Sigmoid colon (tissue), 7 donors: ENCODE results near the gene LGALS3. TPM values are rescaled to one million over a fixed set of nuclear protein-coding genes. Genes with fewer than 3 reads are reported as not detected.

Experiments
- DNase-seq: peaks from one replicate; pipeline ENCODE4 v3.0.0-alpha.2; 2019
- H3K27ac ChIP-seq, 4 donors: fragments of 200-600 bp; sonication (generic); one replicate each; pipeline ENCODE4 v1.5.1; 2016 to 2019; ENCODE audit warnings: mild to moderate bottlenecking in 1 of 4
- H3K27me3 ChIP-seq, 3 donors: fragments of 200-600 bp; sonication (generic); one replicate each; pipeline ENCODE4 v1.5.1; 2019; ENCODE audit warnings: mild to moderate bottlenecking in 1 of 3
- H3K36me3 ChIP-seq, 4 donors: fragments of 200-600 bp; sonication (generic); one replicate each; pipeline ENCODE4 v1.5.1; 2016 to 2019
- H3K4me1 ChIP-seq, 4 donors: fragments of 200-600 bp; sonication (generic); one replicate each; pipeline ENCODE4 v1.5.1; 2017 to 2019
- H3K4me3 ChIP-seq, 4 donors: fragments of 200-600 bp; sonication (generic); one replicate each; pipeline ENCODE4 v1.5.1; 2017 to 2019; ENCODE audit warnings: mild to moderate bottlenecking in 2 of 4, moderate library complexity in 1 of 4
- H3K9me3 ChIP-seq, 4 donors: fragments of 200-600 bp in 3 of 4; sonication (generic) in 3 of 4; one replicate each; pipeline versions ENCODE4 v1.5.1 to v1.6.1; 2013 to 2019
- EP300 ChIP-seq, 4 donors: sonication (generic); formaldehyde crosslinking; IDR thresholded peaks; one replicate each; pipeline ENCODE4 v1.6.1; 2017; ENCODE audit warnings: antibody characterized with exemption in 4 of 4
- POLR2A ChIP-seq, 2 donors: fragments of 450-650 bp; IDR thresholded peaks; one replicate each; pipeline ENCODE4 v1.6.1; 2016; ENCODE audit warnings: antibody characterized with exemption in 2 of 2, mild to moderate bottlenecking in 2 of 2, moderate library complexity in 2 of 2
- POLR2AphosphoS5 ChIP-seq, 4 donors: sonication (generic); formaldehyde crosslinking; IDR thresholded peaks; one replicate each; pipeline ENCODE4 v1.6.1; 2017; ENCODE audit warnings: antibody characterized with exemption in 4 of 4
- WGBS, 2 donors: extraction: QIAGEN DNeasy Blood & Tissue Kit; methylation state at CpG; one replicate each; pipeline ENCODE4 v1.1.7; 2013; 5-methylcytosine and 5-hydroxymethylcytosine counted together
- intact Hi-C: fragments of 100-400 bp; cut with DNase I; formaldehyde crosslinking; loops from one replicate; pipeline ENCODE4 v1.15.1; 2023
- polyA plus RNA-seq, 3 donors: library from polyadenylated mRNA; stranded (reverse); fragments of 200-250 nt; gene quantifications; one replicate each; pipeline ENCODE4 v1.2.3, GENCODE V29; 2013
- total RNA-seq, 4 donors: library from RNA; depleted of rRNA; stranded (reverse); fragments of >200 nt; gene quantifications; one replicate each; pipeline ENCODE4 v1.1.0, GENCODE V29; 2016
- TF ChIP-seq, protein P1 (sequence below), 4 experiments: fragments of 450-650 bp in 3 of 4; fragments of 200-600 bp in 1 of 4; IDR thresholded peaks; one replicate each; pipeline ENCODE4 v1.5.1; 2016 to 2019; ENCODE audit warnings: antibody characterized with exemption in 4 of 4, mild to moderate bottlenecking in 3 of 4, moderate library complexity in 2 of 4
- donor health status: healthy with polysubstance abuse.
- donor health status: Bipolar disorder and iron deficiency.
- donor health status: healthy.

The LGALS3 gene
- total and polyA plus RNA-seq, 7 donors: 235 to 4,129 (median 249) TPM

DNA sequence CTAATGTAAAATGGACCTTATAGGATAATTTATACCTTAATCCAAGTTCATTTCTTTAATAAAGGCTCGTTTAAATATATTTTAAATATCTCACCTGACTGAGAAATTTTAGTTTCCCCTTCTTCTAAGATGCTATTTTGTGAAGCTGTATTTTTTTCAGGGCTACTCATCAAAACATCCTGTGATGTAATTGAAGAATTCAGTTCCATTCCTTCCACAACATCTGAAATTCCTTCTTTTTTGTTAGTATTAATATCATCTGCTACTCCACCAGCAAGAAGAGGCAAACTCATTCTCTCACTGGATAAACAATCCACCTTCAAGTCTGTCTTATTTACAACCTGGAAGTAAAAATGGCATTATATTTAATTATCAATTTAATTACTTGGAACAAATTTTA, 22.5 kb downstream of the LGALS3 start:
- TF ChIP-seq POLR2A (IDR thresholded peaks at IDR 0.05) (no peak), EP300 (IDR thresholded peaks at IDR 0.05) (no peak), POLR2AphosphoS5 (IDR thresholded peaks at IDR 0.05) (no peak)
- TF ChIP-seq, protein P1, sequence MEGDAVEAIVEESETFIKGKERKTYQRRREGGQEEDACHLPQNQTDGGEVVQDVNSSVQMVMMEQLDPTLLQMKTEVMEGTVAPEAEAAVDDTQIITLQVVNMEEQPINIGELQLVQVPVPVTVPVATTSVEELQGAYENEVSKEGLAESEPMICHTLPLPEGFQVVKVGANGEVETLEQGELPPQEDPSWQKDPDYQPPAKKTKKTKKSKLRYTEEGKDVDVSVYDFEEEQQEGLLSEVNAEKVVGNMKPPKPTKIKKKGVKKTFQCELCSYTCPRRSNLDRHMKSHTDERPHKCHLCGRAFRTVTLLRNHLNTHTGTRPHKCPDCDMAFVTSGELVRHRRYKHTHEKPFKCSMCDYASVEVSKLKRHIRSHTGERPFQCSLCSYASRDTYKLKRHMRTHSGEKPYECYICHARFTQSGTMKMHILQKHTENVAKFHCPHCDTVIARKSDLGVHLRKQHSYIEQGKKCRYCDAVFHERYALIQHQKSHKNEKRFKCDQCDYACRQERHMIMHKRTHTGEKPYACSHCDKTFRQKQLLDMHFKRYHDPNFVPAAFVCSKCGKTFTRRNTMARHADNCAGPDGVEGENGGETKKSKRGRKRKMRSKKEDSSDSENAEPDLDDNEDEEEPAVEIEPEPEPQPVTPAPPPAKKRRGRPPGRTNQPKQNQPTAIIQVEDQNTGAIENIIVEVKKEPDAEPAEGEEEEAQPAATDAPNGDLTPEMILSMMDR (IDR thresholded peaks at IDR 0.05): no peak
- no peak overlapping the region for H3K27ac ChIP-seq
- WGBS, 2 donors: 95 to 97% methylated on average over 1 of the region's 1 CpG
- no peak for DNase-seq
- H3K9me3 ChIP-seq: no peaks in the 10 kb centered on the region
- no peaks in the 10 kb centered on the region for H3K27me3 ChIP-seq
- H3K4me1 ChIP-seq: no peaks in the 10 kb centered on the region
- H3K36me3 ChIP-seq: no peaks in the 10 kb centered on the region
- intact Hi-C loops: no loop called here
- H3K4me3 ChIP-seq: no peak overlapping the region

GRCh38 chr14:55152052-55152753, 23.2 kb downstream of the LGALS3 start:
- Histone ChIP-seq H3K4me3 (no peak overlapping the region), H3K9me3 (no peaks in the 10 kb centered on the region), H3K4me1 (no peaks in the 10 kb centered on the region), H3K36me3 (no peaks in the 10 kb centered on the region), H3K27ac (no peak overlapping the region), H3K27me3 (no peaks in the 10 kb centered on the region)
- 77 to 90% methylated on average over 1 of the region's 1 CpG for WGBS, 2 donors
- TF ChIP-seq, protein P1 (IDR thresholded peaks at IDR 0.05): no peak
- TF ChIP-seq EP300 (IDR thresholded peaks at IDR 0.05): no peak
- TF ChIP-seq POLR2AphosphoS5 (IDR thresholded peaks at IDR 0.05): no peak
- TF ChIP-seq POLR2A (IDR thresholded peaks at IDR 0.05): no peak
- no peak for DNase-seq
- intact Hi-C loops: no loop called here

DNA sequence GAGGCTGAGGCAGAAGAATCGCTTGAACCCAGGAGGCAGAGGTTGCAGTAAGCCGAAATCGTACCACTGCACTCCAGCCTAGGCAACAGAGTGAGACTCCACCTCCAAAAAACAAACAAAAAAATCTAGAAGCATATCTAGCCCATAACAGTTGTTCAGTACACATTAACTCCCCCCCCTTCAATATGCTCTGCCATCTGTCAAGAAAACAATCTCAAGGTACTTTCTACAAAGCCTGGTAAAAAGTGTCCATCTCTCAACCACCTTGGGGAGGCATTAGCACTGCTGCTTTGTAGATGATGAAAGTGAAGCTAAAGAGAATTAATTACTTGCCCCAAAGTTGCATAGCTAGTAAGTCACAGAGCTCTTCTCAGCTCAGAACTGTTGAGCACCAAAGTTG, 24.9 kb downstream of the LGALS3 start:
- no peaks in the 10 kb centered on the region for H3K36me3 ChIP-seq
- TF ChIP-seq POLR2A (IDR thresholded peaks at IDR 0.05) (no peak), POLR2AphosphoS5 (IDR thresholded peaks at IDR 0.05) (no peak), EP300 (IDR thresholded peaks at IDR 0.05) (no peak)
- TF ChIP-seq, protein P1 (IDR thresholded peaks at IDR 0.05): no peak
- no peaks in the 10 kb centered on the region for H3K9me3 ChIP-seq
- intact Hi-C loops: no loop called here
- H3K27ac ChIP-seq: no peak overlapping the region
- DNase-seq: no peak
- H3K27me3 ChIP-seq: no peaks in the 10 kb centered on the region
- WGBS, 2 donors: 96 to 99% methylated on average over 3 of the region's 3 CpGs
- no peak overlapping the region for H3K4me3 ChIP-seq
- no peaks in the 10 kb centered on the region for H3K4me1 ChIP-seq

DNA sequence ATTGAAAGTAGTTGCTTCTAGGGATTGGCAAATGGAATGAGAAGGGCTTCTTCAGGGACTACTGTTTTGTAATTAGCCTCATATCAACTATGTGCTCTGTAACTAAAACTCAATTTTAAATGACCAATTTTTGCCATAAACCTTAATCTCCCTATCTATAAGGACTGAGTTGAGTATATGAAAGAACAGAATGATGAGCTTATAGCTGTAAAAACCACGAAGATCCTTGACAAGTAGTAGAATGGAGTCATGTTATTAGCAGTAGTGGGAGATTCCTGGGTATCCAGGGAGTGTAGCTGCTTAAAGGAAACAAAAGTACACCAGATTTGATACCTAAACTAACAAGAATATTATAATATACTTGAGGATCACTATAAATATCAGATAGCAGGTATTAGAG, 28.0 kb downstream of the LGALS3 start:
- Histone ChIP-seq H3K27ac (no peak overlapping the region), H3K36me3 (no peaks in the 10 kb centered on the region), H3K4me3 (no peak overlapping the region), H3K27me3 (no peaks in the 10 kb centered on the region), H3K4me1 (no peaks in the 10 kb centered on the region), H3K9me3 (no peaks in the 10 kb centered on the region)
- intact Hi-C loops: no loop called here
- DNase-seq: no peak
- TF ChIP-seq POLR2AphosphoS5 (IDR thresholded peaks at IDR 0.05) (no peak), EP300 (IDR thresholded peaks at IDR 0.05) (no peak), POLR2A (IDR thresholded peaks at IDR 0.05) (no peak)
- TF ChIP-seq, protein P1 (IDR thresholded peaks at IDR 0.05): no peak
- WGBS, 2 donors: 84% methylated on average over 1 of the region's 1 CpG

DNA sequence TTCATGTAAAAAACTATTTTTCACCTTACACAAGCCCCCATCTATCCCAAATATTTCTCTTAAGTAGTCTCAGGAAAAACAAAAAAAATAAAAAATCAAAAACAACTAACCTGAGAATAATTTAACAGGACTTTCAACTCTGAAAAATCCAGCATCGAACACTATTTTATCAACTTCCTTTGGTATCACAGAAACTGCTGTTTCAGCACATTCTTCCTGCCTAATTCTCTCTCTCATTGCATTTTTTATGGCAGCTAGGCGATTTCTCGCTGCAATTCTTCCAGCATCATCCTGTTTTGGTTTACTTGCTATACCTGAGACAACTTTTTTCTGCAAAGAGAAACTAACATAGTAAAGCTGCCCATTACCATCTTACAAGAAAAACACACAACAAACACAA, 29.4 kb downstream of the LGALS3 start:
- no peak for TF ChIP-seq POLR2A (IDR thresholded peaks at IDR 0.05)
- TF ChIP-seq, protein P1 (IDR thresholded peaks at IDR 0.05): no peak
- TF ChIP-seq EP300 (IDR thresholded peaks at IDR 0.05): no peak
- TF ChIP-seq POLR2AphosphoS5 (IDR thresholded peaks at IDR 0.05): no peak
- WGBS, 2 donors: 83 to 91% methylated on average over 3 of the region's 3 CpGs
- intact Hi-C loops: no loop called here

More for the DNA sequence above, 29.4 kb downstream of the LGALS3 start:
- no peaks in the 10 kb centered on the region for H3K9me3 ChIP-seq
- no peak overlapping the region for H3K4me3 ChIP-seq
- no peak for DNase-seq
- no peaks in the 10 kb centered on the region for H3K27me3 ChIP-seq
- no peak overlapping the region for H3K27ac ChIP-seq
- no peaks in the 10 kb centered on the region for H3K4me1 ChIP-seq
- H3K36me3 ChIP-seq: no peaks in the 10 kb centered on the region
